Ovary (tissue), 3 donors: ENCODE results near the gene CHRNA3.

ENCODE experiments used
- CTCF ChIP-seq, 3 donors: fragments of 450-650 bp in 2 of 3; fragments of 200-600 bp in 1 of 3; IDR thresholded peaks; one replicate each; pipeline versions ENCODE4 v1.5.1 to v1.8.0; 2016 to 2022; ENCODE audit warnings: antibody characterized with exemption in 3 of 3, mild to moderate bottlenecking in 1 of 3
- EP300 ChIP-seq: sonication (generic); formaldehyde crosslinking; IDR thresholded peaks from one replicate; pipeline ENCODE4 v1.6.1; 2017; ENCODE audit warnings: antibody characterized with exemption
- POLR2A ChIP-seq: fragments of 450-650 bp; IDR thresholded peaks from one replicate; pipeline ENCODE4 v1.6.1; 2017; ENCODE audit warnings: antibody characterized with exemption, mild to moderate bottlenecking, moderate library complexity
- donor health status: DM: no; HTN: no; CAD: no.

DNA sequence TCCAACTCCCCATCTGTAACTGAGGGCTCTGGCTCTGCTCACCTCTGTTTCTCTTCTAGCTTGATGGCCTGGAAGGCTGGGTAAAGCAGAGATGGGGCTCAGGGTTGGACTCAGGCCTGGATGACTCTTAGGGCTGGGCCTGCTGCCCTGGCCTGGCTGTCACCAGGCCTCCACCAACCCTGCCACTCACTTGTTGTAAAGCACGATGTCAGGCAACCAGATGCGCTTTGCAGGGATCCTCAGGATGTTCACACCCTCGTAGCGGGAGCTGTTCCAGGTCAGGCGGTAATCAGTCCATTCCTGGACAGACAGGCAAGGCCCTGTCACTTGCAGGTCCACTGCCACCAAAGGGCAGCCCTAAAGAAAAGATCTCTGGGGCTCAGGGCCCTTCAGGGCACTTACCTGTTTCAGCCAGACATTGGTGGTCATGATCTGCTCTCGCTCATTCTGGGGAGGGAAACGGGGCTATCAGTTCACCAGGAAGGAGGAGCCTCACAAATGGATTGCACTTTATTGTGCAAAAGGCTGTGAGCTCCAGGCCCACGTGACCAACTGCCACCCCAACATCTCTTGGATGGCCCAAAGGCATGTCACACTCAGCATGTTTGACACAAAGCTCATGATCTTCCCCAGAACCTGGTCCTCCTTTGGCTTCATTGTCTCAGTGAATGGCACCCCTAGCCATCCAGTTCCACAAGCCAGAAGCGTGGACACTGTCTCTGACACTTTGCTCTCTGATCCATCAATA lies 10.3 kb upstream of the CHRNA3 start:
- TF ChIP-seq CTCF (IDR thresholded peaks at IDR 0.05) (no peak), POLR2A (no peak), EP300 (no peak)
